Stimulated activated CD8-positive, alpha-beta memory T cell treated with anti-CD3 and anti-CD28 coated beads, Interleukin-12 subunit alpha, Interleukin-12 subunit beta, amount 100 ng/mL, for 1 hour (primary cell): ENCODE data around the gene SLC2A4RG.
"Not testable (repeated sequence)": the region's sequence is repeated elsewhere in the genome, so short reads cannot be mapped to it uniquely, and the experiment has no call there.

Experiments used
- DNase-seq: peaks from one replicate; pipeline ENCODE4 v3.0.0-alpha.2; 2020; ENCODE audit warnings: low read depth

SLC2A4RG gene

GRCh38 chr20:63714858-63715257, 24.7 kb upstream of the SLC2A4RG start:
- no peak for DNase-seq

- DNase-seq: no peak
These were observed 20.6 kb upstream of the SLC2A4RG start for GRCh38 chr20:63718996-63719395.

GRCh38 chr20:63722967-63723622, 16.5 kb upstream of the SLC2A4RG start:
- not testable (repeated sequence) for DNase-seq

- DNase-seq: not testable (repeated sequence)
These were observed 9.3 kb upstream of the SLC2A4RG start for GRCh38 chr20:63730189-63730733.

- no peak for DNase-seq
These were observed 8.2 kb upstream of the SLC2A4RG start for GRCh38 chr20:63731410-63731809.

GRCh38 chr20:63732118-63733095, 7.2 kb upstream of the SLC2A4RG start:
- DNase-seq: no peak

- no peak for DNase-seq
These were observed 6.5 kb upstream of the SLC2A4RG start for GRCh38 chr20:63733117-63733516.

- DNase-seq: no peak
These were observed 5.9 kb upstream of the SLC2A4RG start for GRCh38 chr20:63733579-63734081.

GRCh38 chr20:63734111-63734945, 5.2 kb upstream of the SLC2A4RG start:
- no peak for DNase-seq

GRCh38 chr20:63734946-63735858, 4.4 kb upstream of the SLC2A4RG start:
- no peak for DNase-seq

GRCh38 chr20:63735859-63736718, 3.5 kb upstream of the SLC2A4RG start, which contains the start of gene LIME1:
LIME1 (plus strand) TSS chr20:63736664; CDS start chr20:63737550, 886 bp downstream.
- peak; percentile 56 for DNase-seq

GRCh38 chr20:63736893-63737694, 2.5 kb upstream of the SLC2A4RG start:
- DNase-seq: no peak

GRCh38 chr20:63737695-63737944, 2.0 kb upstream of the SLC2A4RG start:
- no peak for DNase-seq

- no peak for DNase-seq
These were observed 1.5 kb upstream of the SLC2A4RG start for GRCh38 chr20:63737945-63738686.

GRCh38 chr20:63738687-63739129, 868 bp upstream of the SLC2A4RG start:
- no peak for DNase-seq

- no peak for DNase-seq
These were observed 572 bp downstream of the SLC2A4RG start for GRCh38 chr20:63740070-63740626.

GRCh38 chr20:63740627-63741353, 1.2 kb downstream of the SLC2A4RG start:
- no peak for DNase-seq
